Hematopoietic multipotent progenitor cell treated with erythropoietin and hydrocortisone succinate and interleukin-3 and kit ligand, for 8 days (in vitro differentiated cells): Measurements from ENCODE around the gene EGFLAM.
"Not testable (repeated sequence)": the region's sequence is repeated elsewhere in the genome, so short reads cannot be mapped to it uniquely, and the experiment has no call there.

Experiments
- DNase-seq: peaks from one replicate; pipeline ENCODE4 v3.0.0-alpha.2; 2015

EGFLAM gene

GRCh38 chr5:38379350-38379937 is 121.1 kb downstream of the EGFLAM start:
- no peak for DNase-seq

DNA sequence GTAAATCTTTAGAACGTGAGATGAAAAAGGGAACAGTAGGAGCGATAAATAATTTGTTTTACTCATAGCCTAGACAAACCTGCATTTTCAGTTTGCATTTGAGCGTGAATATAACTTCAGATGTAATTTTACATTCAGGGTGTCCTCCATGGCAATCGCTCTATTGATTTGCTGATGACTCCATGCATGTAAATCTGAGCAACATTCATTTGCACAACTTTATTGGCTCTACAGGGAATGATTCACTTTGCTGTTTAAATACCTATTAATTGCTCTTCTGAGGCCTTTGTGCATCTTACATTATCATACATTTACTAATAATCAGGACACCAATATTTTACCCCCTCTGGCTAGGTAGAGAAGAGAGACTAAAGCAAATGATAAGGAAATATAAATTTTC is 122.2 kb downstream of the EGFLAM start:
- no peak for DNase-seq

GRCh38 chr5:38381361-38381760 is 123.0 kb downstream of the EGFLAM start:
- no peak for DNase-seq

- DNase-seq = peak; percentile 63
Measured at GRCh38 chr5:38382898-38383297, 124.5 kb downstream of the EGFLAM start.

GRCh38 chr5:38383701-38384100 is 125.3 kb downstream of the EGFLAM start:
- DNase-seq = no peak

- DNase-seq = no peak
Measured at GRCh38 chr5:38384396-38384795, 126.0 kb downstream of the EGFLAM start.

DNA sequence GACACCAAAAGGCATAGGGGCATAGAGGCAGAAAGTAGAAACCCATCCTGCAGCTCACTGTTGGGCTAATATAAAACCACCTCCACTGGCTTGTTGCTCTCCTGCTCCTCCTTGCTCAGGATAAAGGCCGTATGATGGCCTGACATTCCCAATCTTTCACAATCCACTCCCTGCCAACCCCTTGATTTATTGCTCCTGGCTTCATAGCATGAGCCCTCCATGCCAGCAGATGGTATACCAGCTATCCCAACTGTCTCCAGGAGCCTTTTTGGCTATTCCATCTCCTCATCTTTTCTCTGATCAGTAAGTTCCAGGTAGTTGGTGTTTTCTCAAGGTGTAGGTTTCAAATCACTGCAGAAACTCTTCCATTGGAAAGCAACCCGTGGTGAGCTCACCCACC is 128.8 kb downstream of the EGFLAM start:
- no peak for DNase-seq

- DNase-seq = no peak
Measured at GRCh38 chr5:38393636-38394035, 135.3 kb downstream of the EGFLAM start.

- no peak for DNase-seq
Measured at GRCh38 chr5:38396766-38397165, 138.4 kb downstream of the EGFLAM start.

- DNase-seq = no peak
Measured at GRCh38 chr5:38400365-38400764, 142.0 kb downstream of the EGFLAM start.

DNA sequence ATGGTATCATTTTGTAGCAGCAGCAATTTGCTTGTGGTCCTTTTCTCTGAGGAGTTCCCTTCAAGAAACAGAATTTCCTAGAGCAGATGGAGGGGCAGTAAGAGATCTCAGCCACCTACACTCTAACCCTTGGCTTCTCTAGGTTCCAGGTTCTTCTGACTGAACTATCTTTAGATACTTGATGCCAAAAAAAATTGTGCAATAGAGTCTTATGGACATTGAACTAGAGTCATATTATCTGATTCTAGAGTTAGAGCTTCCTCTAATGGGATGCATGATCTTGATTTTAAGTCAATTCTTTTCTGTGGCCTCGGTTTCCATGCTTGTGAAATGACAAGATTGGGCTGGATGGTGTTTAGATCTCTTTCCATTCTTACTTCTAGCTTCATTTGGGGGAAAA is 142.8 kb downstream of the EGFLAM start:
- no peak for DNase-seq

DNA sequence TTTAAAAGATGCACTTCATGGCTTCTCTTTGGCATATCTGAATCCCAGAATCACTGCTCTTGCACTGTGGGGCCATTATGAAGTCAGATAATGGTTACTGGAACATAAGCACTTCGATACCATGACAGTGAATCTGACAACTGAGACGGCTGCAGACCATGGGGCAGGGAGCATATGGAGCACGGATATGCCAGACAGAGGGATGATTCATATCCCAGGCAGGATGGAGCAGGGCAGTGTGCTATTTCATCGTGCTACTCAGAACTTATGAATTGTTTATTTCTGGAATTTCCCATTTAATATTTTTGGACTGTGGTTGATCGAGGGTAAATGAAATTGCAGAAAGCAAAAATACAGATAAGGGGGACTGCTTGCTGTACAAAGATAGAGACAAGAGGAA is 145.0 kb downstream of the EGFLAM start:
- no peak for DNase-seq

DNA sequence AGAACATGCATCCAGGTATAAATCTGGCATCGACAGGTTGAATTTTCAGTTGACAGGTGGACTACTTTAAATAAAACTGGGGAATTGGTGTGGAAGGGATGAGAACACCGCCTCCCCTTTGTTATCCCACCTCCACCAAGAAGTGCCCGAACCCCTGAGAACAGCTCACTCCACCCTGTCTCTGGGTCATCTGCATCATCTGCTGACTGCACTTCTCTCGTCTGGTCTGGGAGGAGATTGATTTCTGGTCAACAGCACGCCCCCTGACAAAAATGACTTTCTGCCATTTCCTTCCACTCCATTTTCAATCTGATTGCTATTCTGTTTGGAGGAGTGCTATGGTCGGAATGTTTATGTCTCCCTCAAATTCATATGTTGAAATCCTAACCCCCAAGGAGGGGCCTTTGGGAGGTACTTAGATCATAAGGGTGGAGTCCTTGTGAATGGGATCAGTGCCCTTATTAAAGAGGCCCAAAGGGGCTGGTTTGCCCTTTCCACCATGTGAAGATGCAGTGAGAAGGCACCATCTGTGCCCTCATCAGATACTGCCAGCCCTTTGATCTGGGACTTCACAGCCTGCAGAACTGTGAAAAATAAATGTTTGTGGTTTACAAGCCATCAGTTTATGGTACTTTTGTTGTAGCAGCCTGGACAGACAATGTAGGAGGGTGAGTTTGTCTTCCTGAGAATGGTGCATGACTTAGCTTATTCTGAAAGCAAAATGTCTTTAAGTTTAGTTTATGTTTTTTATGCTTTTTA is 145.7 kb downstream of the EGFLAM start:
- no peak for DNase-seq

- no peak for DNase-seq
Measured at GRCh38 chr5:38404667-38405276, 146.4 kb downstream of the EGFLAM start.

DNA sequence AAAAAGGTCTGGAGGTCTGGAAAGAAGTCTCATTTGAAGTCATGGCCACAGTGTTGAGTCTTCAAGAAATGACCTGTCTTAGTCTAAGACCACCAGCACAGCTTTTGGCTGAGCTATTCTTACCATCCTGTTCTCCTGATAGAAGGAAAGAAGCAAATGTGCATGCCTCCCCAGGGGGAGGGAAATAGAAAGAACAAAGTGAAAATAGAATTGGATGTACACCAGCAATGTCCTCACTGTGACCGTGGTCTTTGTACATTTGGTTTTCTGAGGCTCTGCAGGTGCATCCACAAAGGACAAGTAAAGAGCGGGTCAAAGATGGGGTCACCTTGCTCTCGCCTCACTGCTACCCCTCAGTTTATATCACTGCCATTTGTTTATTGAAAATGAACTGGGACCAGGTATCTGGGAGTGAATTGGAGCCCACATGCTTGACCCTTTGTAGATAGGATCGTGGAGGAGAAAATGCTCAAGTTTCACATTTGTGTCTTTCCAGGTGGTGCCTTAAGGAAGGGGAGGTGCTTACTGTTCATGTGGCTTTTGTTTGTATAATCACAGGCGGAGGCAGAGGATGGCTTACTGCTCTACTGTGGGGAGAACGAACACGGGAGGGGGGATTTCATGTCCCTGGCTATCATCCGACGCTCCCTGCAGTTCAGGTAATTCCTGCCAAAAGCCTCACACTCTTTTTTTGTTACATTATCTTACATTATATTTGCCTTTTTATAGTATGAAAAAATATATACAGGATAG is 150.3 kb downstream of the EGFLAM start:
- DNase-seq = no peak

GRCh38 chr5:38410304-38410990 is 152.1 kb downstream of the EGFLAM start:
- DNase-seq = no peak

GRCh38 chr5:38413696-38414095 is 155.3 kb downstream of the EGFLAM start:
- DNase-seq = no peak

DNA sequence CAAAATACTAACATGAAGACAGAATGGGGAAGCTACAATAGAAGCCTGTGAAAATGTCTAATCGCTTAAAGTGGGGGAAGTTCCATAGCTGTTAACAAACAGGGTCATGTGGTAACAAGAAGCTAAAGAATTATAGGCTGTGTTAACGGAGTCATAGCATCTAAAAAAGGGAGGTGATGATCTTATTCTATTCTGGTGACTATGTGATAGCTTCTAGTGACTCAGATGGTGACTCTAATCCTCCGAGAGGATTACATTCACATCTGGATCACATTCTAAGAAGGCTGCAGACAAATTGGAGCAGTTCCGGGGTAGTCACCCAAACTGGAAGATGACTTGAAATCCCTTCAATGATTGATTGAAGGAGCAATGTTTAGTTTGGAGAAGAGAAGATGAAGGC is 156.0 kb downstream of the EGFLAM start:
- DNase-seq = no peak

GRCh38 chr5:38415772-38416171 is 157.4 kb downstream of the EGFLAM start:
- DNase-seq = not testable (repeated sequence)

DNA sequence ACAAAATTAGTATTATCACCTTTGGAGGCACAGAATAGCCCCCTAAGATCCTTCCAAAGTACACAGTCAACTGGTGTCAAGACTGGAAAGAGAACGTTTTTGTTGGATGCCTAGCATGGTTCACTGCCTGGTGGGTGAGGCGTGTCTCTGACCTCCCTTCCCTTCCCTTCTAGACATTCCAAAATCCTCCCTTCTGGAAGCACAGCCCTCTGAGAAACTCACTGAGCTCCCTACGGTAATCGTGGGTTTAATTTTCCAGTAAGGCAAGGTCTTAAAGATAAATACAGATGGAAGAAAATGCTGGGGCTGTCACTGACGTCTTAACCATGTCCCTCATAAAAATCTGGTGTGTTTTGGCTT is 159.3 kb downstream of the EGFLAM start:
- no peak for DNase-seq

GRCh38 chr5:38420246-38420645 is 161.9 kb downstream of the EGFLAM start:
- DNase-seq = no peak

DNA sequence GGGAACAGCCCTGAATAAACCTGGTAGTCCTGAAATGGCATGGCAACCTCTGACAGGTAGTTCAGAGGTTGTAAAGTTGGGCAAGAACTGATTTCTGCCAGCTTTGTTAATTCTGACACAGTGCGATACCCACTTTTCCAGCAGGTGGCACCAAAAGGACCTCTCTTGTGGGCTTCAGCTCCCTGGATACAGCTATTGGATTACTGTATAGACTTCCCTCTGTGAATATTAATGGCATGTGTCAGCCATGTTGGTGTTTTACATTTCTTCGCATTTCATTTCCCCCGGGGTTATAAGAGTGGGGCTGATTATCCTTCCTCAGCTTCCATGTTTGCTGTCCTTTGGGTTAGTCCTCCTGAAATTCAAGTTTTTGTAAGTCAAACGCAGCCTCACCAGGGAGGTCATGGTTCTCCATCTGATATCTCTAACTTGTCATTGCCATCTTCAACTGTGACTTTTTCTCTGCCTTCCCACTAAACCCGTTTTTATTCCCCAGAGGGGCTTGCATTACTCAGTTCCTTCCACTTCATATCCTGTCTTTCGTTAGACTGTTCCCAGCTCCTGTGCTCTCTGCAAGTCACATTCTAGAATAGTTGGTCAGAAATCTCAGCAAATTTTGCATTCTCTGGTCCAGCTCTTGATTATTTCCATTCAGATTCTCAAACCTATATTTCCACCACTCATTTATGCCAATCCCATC is 162.5 kb downstream of the EGFLAM start:
- DNase-seq = peak; percentile 45
